Prostate gland (tissue), 2 donors: ENCODE measurements around the gene ZNHIT3.

Experiments used
- POLR2A ChIP-seq: fragments of 450-650 bp; IDR thresholded peaks from one replicate; pipeline ENCODE4 v1.6.1; 2016; ENCODE audit warnings: antibody characterized with exemption, mild to moderate bottlenecking
- POLR2AphosphoS5 ChIP-seq: sonication (generic); formaldehyde crosslinking; IDR thresholded peaks from one replicate; pipeline ENCODE4 v1.6.1; 2017; ENCODE audit warnings: antibody characterized with exemption
- TF ChIP-seq, protein P1 (sequence below), 4 experiments: fragments of 200-600 bp in 2 of 4; fragments of 450-650 bp in 2 of 4; sonication (generic) in 2 of 4; IDR thresholded peaks; 1 replicate in 3 of 4; 2 replicates in 1 of 4; pipeline ENCODE4 v1.5.1; 2016 to 2019; ENCODE audit warnings: antibody characterized with exemption in 4 of 4, mild to moderate bottlenecking in 2 of 4, moderate library complexity in 2 of 4

DNA sequence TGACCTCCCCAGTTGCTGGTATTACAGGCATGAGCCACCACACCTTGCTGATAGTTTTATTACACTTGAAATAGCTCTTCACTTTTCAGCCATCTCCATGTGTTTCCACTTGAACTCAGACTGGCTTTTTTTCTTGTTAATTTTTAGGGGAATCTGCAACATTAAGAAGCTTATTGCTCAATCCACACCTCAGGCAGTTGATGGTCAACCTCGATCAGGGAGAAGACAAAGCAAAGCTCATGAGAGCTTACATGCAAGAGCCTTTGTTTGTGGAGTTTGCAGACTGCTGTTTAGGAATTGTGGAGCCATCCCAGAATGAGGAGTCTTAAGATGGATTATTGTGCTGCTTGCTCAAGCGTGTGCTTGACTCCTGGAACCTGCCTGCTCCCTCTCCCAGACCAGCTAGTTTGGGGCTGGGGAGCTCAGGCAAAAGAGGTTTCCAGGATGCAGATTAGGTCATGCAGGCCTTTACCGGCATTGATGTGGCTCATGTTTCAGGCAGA, 8.6 kb downstream of the ZNHIT3 start:
- no peak for TF ChIP-seq POLR2AphosphoS5
- TF ChIP-seq, protein P1, sequence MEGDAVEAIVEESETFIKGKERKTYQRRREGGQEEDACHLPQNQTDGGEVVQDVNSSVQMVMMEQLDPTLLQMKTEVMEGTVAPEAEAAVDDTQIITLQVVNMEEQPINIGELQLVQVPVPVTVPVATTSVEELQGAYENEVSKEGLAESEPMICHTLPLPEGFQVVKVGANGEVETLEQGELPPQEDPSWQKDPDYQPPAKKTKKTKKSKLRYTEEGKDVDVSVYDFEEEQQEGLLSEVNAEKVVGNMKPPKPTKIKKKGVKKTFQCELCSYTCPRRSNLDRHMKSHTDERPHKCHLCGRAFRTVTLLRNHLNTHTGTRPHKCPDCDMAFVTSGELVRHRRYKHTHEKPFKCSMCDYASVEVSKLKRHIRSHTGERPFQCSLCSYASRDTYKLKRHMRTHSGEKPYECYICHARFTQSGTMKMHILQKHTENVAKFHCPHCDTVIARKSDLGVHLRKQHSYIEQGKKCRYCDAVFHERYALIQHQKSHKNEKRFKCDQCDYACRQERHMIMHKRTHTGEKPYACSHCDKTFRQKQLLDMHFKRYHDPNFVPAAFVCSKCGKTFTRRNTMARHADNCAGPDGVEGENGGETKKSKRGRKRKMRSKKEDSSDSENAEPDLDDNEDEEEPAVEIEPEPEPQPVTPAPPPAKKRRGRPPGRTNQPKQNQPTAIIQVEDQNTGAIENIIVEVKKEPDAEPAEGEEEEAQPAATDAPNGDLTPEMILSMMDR (IDR thresholded peaks at IDR 0.05) = no peak
- TF ChIP-seq POLR2A = no peak
